Stimulated activated CD8-positive, alpha-beta memory T cell treated with anti-CD3 and anti-CD28 coated beads, Interleukin-4, amount 100 ng/mL, for 1 hour (primary cell): ENCODE measurements around the gene POMT1.
"Not testable (repeated sequence)": the region's sequence is repeated elsewhere in the genome, so short reads cannot be mapped to it uniquely, and the experiment has no call there.

ENCODE experiments used
- DNase-seq, 2 donors: peaks; one replicate each; pipeline ENCODE4 v3.0.0-alpha.2; 2020; ENCODE audit warnings: low read depth in 2 of 2, low spot score in 1 of 2

POMT1 gene

GRCh38 chr9:131523451-131524435 is 21.0 kb downstream of the POMT1 start:
- DNase-seq = no peak

DNA sequence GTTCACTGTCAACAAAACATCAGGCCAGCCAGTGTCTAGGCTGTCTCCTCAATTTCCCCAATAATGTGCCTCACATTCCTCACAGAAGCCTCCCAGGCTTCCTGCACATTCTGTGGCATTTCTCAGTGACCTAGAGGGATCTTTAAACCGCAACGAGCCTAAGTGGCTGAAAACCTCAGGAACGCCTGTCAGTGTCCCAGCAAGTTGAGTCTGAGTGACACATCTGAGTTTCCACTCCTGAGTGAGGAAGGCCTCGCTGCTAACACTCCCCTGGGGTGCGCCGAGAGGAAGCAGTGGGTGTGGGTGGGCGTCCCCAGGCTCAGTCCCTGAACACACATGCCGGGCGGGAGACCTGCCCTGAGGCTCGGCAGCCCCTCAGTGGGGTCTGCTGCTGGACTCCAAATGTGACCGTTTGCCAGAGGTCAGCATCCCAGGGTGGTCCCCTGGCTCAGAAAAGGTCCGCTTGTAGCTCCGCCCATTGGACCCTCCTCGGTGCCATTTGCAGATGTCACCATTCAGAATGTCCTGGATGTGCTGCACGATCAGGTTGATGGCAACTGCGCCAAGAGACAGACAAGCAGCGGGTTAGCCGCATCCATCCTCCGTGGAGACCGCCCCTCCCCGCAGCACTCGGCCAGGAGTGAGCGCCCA is 22.1 kb downstream of the POMT1 start:
- DNase-seq = no peak

DNA sequence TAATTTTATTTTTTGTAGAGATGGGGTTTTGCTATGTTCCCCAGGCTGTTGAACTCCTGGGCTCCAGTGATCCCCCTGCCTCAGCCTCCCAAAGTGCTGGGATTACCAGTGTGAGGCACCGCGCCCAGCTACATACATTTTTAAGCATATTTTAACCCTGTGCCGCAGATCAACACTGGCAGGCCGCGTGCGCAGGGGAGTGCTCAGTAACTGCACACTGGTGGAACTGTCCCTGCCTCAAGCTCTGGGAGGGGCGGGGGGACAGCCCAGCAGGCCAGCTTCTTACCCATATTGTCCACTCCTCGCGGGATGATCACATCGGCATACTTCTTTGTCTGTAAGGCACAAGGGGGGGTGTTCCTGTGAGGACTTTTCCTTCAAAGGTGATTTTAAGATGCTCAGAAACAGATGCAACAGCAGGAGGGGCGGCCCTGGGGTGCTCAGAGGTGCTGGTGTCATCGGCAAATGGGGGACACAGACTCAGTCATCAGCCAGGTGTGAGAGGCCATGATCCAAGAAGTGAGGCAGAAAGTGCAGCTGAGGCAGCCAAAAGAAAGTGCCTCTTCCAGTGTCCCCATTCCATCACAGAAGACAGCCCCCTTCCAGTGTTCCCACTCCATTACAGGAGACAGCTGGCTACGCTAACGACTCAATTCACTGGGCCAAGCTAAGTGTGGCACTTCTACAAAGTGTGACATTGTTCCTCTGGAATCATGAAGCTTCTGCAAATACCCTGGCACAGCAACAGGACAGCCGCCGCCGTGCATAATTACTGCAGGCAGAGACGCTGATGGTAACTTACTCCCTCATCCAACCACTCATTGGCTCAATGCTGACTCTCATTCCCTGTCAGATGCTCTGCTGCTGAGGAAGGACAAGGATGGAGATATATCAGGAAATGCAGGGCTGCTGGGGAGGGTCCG is 23.2 kb downstream of the POMT1 start:
- DNase-seq = no peak

GRCh38 chr9:131528186-131528585 is 25.5 kb downstream of the POMT1 start:
- DNase-seq = no peak

DNA sequence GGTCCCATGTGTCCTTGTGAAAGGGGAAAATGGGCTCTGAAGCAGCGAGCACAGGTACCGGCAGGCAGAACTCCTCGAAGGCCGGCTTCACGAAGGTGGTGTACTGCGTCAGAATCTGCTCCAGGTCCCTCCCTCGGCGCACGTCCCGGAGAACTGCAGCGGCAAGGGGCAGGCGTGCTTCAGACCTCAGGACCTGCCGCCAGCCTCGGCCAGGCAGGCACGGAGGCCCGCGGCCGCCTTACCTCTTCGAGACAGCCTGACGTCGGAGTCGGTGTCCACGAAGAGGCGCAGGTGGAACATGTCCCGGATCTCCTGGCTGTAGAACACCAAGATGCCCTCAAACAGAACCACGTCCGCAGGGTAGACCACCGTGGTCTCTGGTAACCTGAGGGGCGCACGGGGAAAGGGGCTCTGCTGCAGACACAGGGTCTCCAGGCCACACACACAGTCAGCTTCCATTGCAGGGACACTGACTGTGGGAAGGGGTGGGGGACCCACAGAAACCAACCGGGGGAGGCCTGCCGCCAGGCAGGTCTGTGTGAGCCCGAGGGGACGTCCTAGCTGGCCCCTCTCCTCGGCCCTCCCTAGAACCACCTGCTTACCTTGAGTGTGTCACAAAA is 26.3 kb downstream of the POMT1 start:
- no peak for DNase-seq

DNA sequence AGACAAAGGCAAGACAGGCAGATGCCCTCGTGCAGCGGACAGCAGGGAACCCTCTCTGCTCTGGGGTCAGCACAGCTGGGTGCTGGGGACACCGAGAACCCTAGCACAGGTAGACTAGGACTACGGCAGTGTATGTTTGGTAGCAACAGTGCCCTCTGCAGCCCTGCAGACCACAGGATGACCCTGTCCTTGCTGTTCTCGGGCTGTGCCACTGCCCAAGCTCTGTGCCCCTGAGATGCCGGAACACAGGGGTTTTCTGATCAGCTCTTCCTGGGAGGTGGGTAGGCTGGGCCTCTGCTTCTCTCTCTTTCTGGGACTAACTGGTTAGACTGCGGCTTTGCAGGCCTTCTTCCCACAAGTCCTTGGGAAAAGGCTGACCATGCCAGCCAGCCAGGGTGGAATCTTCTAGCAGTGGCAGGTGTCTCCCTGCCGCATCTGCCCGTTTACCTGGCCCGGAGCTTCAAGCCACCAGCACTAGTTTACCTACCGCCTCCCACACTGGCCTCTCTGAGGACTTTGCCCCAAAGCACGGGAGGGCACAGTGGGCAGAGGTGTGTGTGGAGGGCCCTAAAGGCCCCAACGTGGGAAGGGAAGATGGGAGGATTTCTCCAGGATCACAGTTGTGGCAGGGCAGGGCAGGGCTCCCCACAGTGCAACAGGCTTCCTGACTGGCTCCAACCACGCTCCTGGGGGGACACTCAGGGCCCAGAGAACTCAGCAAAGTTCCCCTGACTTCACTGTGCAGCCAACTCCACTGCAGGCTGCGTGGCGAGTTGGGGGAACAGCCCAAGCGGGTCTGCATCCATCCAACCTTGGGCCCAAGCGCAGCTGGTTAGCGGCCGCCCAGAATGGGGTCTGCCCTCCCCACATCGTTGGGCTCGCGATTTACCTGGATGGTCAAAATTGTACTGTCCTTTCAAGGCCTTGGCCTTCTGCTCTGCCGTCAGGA is 27.2 kb downstream of the POMT1 start:
- no peak for DNase-seq

DNA sequence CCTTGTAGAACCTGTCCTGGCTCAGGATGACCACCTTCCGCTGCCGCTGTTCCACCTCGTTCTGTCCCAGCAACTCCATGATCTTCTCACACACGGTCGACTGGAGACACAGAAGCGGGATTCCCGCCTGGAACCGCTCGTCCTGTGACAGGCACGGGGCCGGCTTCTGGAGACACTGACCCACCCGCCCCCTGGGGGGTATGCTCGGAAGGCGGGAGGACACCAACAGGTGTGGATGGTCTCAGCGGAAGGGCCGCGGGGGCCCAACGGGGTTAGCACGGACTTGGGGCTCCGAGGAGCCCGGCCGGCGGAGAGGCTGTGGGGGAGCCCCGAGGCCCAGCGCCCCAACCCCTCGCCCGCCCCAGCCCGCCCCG is 27.8 kb downstream of the POMT1 start:
- no peak for DNase-seq

DNA sequence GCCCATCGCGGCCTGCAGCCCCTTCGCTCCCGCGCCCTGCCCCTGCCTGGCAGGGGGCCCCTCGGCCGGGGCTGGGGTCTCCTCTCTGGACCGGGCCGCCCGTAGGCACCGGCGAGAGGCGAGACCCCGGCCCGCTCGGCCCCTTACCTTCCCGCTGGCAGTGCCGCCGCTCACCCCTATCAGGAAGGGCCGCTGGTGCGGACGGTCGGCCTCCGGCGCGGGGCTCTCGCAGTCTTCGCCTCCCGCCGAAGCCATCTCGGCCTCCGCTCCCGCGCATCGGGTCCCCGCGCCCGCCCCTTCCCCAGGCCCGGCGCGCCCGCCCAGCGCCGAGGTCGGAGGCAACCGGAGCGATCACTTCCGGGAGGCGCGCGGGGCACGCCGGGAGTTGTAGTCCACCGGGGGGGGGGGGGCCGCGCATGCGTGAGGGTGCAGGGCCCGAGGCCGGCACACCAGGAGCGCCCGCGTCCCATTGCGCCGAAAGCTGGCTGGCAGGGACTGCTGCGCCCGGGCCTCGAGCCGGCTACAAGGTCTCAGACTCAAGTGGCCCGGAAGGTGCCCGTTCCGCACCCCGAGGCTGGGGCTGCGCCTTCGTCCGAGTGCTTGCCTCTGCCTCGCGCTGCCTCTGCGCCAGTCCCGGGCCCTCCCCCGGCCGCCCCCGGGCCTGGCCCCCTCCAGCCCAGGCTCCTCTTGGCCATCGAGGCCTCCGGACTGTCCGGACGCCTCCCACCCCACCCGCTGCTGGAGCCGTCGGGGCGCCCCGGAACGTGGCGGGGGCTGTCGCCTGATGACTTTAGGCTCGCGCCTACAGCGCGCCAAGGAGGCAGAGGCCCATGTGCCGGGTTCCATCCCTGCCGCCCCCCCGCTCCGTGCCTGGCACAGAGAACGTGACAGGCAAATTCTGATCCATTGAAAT is 28.5 kb downstream of the POMT1 start, which contains the start of gene UCK1:
Gene UCK1 (minus strand): TSS at position 344 of the 913 bp plus-strand sequence. CDS start 89 bp downstream, at position 255.
- DNase-seq = peak; percentile 40 to 52

DNA sequence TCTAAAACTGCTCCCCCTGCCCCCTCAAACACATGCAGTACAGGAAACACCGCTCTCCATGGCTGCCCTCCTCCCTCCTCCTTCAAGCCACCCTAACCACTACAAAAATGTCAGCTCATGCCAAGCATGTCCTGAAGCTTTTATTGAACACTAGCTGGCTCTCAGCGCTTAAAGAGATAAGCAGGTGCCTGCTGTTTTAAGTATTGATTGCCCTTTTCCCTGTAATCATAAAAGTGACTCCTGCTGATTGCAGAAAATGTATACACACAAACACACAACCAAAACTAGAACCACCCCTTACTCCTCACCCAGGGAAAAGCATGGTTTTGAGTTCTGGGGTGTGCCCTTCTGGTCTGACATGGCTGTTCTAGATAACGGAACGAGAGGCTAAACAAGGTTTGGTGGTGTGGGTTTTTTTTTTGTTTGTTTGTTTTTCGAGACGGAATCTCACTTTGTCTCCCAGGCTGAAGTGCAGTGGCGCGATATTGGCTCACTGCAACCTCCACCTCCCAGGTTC is 32.1 kb downstream of the POMT1 start:
- no peak for DNase-seq

GRCh38 chr9:131537946-131538345 is 35.2 kb downstream of the POMT1 start:
- DNase-seq = no peak

DNA sequence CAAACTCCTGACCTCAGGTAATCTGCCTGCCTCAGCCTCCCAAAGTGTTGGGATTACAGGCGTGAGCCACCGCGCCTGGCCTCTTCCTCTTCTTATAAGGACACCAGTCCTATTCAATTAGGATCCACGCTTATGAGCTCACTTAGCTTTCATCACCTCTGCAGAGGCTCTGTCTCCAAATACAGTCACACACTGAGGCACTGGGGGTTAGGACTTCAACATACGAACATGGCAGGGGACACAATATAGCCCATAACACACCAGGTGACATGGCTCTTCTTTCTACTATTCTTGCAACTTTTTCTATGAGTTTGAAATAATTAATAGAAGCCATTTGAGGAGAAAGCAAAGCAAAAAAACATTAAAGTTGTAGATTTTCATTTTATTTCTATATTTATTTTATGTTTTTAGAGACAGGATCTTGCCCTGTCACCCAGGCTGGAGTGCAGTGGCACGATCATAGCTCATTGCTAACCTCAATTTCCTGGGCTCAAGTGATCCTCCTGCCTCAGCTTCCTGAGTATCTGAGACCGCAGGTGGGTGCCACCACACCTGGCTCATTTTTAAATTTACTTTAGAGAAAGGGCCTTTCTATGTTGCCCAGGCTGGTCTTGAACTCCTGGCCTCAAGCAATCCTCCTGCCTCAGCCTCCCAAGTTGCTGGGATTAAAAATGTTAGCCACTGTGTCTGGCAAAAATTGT is 36.7 kb downstream of the POMT1 start:
- DNase-seq = no peak

DNA sequence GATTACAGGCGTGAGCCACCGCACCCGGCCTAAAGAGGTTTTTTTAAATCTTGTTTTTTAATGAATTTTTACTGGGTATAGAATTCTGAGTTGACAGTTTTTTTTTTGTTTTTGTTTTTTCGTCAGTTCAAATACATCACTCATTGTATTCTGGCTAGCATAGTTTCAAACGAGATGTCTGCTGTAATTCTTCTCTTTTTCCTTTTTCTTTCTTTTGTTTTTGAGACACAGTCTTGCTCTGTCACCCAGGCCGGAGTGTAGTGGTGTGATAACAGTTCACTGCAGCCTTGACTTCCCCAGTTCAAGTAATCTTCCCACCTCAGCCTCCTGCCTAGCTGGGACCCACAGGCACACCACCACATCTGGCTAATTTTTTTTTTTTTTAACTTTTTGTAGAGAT is 40.4 kb downstream of the POMT1 start:
- no peak for DNase-seq

GRCh38 chr9:131545003-131545785 is 42.5 kb downstream of the POMT1 start, which contains the start of gene PRRT1B:
PRRT1B (plus strand) TSS chr9:131545523; CDS start chr9:131545616, 93 bp downstream.
- DNase-seq = no peak

- no peak for DNase-seq
These were observed 43.1 kb downstream of the POMT1 start for GRCh38 chr9:131545786-131546335.

DNA sequence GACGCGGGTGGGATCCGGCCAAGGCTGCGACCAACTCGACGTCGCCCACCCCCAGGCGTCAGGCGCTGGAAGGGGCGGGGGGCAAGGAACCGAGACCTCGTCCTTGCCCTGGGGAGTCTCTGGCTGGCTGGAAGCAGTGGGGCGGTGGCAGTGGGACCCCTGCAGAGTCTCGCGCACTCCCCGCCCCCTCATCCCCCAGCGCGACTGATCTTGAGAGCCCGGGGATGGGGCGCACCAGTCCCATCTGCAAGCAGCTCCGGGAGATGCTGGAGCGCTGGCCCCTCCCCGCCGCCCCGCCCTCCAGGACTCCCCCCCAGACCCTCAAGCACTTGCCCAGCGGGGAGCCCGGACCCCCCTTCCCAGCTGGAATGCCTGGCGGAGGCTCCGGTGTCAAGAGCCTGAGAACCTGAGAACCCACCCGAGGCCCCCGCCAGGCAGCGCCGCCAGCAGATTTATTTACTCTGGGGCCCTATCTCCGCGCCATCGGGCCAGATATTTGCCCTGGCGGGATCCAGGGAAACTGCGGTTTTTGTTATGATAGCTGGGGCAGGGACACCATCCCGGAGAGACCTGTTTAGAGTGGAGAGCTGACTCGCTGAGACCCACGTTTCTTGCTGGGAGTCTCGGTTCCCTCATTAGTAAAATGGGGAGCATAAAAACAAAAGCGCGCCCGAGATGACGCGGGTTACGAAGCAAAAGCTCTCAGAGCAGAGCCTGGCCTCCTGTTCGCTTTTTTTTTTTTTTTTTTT is 43.8 kb downstream of the POMT1 start:
- DNase-seq = no peak

GRCh38 chr9:131549186-131549585 is 46.5 kb downstream of the POMT1 start:
- not testable (repeated sequence) for DNase-seq
